ENCODE results near the gene PAGE2B. TPM values are rescaled to one million over a fixed set of nuclear protein-coding genes. Genes with fewer than 3 reads are reported as not detected.

PAGE2B gene
- total RNA-seq, 3 donors from 2014 or later (not counting 1 experiment from before 2014, with no cell fraction given) = 1.0 to 1.2 TPM; not detected in 1

DNA sequence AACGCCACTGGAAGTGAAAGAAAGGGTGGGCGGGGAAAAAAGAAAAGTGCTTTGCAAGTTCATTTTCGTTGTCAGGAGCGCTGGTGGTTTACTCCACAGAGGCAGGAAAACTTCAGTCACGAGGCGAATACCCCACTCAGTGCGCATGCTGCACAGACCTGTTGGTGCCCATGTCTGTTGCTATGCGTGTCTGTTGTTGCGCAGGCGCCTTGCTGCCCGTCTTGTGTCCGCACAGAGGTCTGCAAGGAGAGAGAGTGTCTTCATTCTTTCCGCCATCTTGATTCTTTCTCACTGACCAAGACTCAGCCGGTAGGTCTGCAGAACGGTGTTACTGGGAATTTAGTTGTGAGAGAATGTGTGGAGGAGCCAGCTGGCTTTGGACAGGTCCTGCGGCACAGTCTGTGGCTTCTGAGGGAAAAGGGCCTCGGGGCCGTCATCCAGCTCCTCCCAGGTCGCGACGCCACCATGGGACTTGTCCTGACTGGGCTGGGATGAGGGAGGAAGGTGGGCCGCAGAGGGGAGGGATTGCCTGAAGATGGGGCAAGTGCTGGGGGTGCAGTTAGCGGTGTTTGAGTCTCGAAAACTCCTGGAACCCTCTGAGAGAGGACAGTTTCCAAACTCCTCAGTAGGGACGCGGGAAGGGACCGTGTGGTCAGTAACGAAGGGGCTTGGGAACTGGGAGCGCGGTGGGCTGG, 14.1 kb downstream of the PAGE2B start, which contains the start of gene PAGE2:
PAGE2 (plus strand) TSS at position 224 of the 695 bp plus-strand sequence. CDS start 1,003 bp downstream, outside the sequence.
- Mint-ChIP-seq H3K9me3 (no peaks in the 10 kb centered on the region), H3K27ac (no peak within 1 kb of the TSS)

DNA sequence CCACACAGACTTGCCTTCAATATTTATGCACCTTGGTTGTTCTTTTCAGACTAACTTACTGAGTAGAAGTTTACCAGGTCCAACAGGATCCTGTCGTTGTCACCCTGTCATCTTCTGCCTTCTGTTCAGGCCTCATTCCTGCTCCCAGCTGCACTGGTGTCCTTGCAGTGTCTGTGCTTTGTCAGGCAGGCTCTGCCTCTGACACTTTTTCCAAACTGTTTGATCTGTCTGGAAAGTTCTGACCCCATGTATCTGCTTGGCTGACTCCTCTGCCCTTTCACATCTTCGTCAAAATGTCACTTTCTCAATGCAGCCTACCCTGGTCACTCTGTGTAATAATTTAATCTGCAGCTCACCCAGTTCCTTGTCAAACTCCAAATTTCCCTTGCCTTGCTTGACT, 23.9 kb downstream of the PAGE2B start:
- intact Hi-C loops (cut with micrococcal nuclease) = no loop called here
- H3K4me1 Mint-ChIP-seq = no peaks in the 10 kb centered on the region
- Histone ChIP-seq H3K27ac (ENCODE audit: low read length) (no peak overlapping the region), H3K36me3 (ENCODE audit: control insufficient read depth, insufficient read depth, low read length) (no peaks in the 10 kb centered on the region), H3K9me3 (ENCODE audit: control insufficient read depth, insufficient read depth, low read length) (no peaks in the 10 kb centered on the region), H3K4me1 (ENCODE audit: control insufficient read depth, insufficient read depth, low read length) (no peaks in the 10 kb centered on the region), H3K4me3 (ENCODE audit: low read length) (no peak overlapping the region), H3K27me3 (ENCODE audit: control insufficient read depth, insufficient read depth, low read length) (no peaks in the 10 kb centered on the region)
- peaks cover 2 to 28% of the 10 kb centered on the region in 2 donors for H3K27me3 Mint-ChIP-seq (ENCODE audit: low read depth in 2 of 2)
- H3K27ac Mint-ChIP-seq = no peak overlapping the region
- no peaks in the 10 kb centered on the region for H3K9me3 Mint-ChIP-seq
- ATAC-seq = no peak
- 81% methylated on average over 2 of the region's 2 CpGs for WGBS (ENCODE audit: insufficient coverage)
- H3K4me3 Mint-ChIP-seq = no peak overlapping the region
- no peaks in the 10 kb centered on the region for H3K36me3 Mint-ChIP-seq
- TF ChIP-seq, protein P1, sequence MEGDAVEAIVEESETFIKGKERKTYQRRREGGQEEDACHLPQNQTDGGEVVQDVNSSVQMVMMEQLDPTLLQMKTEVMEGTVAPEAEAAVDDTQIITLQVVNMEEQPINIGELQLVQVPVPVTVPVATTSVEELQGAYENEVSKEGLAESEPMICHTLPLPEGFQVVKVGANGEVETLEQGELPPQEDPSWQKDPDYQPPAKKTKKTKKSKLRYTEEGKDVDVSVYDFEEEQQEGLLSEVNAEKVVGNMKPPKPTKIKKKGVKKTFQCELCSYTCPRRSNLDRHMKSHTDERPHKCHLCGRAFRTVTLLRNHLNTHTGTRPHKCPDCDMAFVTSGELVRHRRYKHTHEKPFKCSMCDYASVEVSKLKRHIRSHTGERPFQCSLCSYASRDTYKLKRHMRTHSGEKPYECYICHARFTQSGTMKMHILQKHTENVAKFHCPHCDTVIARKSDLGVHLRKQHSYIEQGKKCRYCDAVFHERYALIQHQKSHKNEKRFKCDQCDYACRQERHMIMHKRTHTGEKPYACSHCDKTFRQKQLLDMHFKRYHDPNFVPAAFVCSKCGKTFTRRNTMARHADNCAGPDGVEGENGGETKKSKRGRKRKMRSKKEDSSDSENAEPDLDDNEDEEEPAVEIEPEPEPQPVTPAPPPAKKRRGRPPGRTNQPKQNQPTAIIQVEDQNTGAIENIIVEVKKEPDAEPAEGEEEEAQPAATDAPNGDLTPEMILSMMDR (IDR thresholded peaks at IDR 0.05) = no peak
- DNase-seq = no peak

More for the DNA sequence above, 14.1 kb downstream of the PAGE2B start, which contains the start of gene PAGE2:
- no peak within 1 kb of the TSS for H3K4me3 Mint-ChIP-seq
- intact Hi-C loops (cut with micrococcal nuclease) = no loop called here
- H3K27me3 ChIP-seq (ENCODE audit: control insufficient read depth, insufficient read depth, low read length) = no peaks in the 10 kb centered on the region
- no peaks in the 10 kb centered on the region for H3K4me1 ChIP-seq (ENCODE audit: control insufficient read depth, insufficient read depth, low read length)
- H3K4me1 Mint-ChIP-seq = no peaks in the 10 kb centered on the region
- 94% methylated on average over 30 of the region's 30 CpGs for WGBS (ENCODE audit: insufficient coverage)
- no peak for DNase-seq
- H3K27me3 Mint-ChIP-seq (ENCODE audit: low read depth in 2 of 2) = peaks cover 2 to 46% of the 10 kb centered on the region in 2 donors
- no peaks in the 10 kb centered on the region for H3K36me3 Mint-ChIP-seq
- no peak for ATAC-seq
- H3K27ac ChIP-seq (ENCODE audit: low read length) = no peak within 1 kb of the TSS
- TF ChIP-seq, protein P1 (IDR thresholded peaks at IDR 0.05) = no peak
- H3K9me3 ChIP-seq (ENCODE audit: control insufficient read depth, insufficient read depth, low read length) = no peaks in the 10 kb centered on the region
- no peak within 1 kb of the TSS for H3K4me3 ChIP-seq (ENCODE audit: low read length)
- no peaks in the 10 kb centered on the region for H3K36me3 ChIP-seq (ENCODE audit: control insufficient read depth, insufficient read depth, low read length)

DNA sequence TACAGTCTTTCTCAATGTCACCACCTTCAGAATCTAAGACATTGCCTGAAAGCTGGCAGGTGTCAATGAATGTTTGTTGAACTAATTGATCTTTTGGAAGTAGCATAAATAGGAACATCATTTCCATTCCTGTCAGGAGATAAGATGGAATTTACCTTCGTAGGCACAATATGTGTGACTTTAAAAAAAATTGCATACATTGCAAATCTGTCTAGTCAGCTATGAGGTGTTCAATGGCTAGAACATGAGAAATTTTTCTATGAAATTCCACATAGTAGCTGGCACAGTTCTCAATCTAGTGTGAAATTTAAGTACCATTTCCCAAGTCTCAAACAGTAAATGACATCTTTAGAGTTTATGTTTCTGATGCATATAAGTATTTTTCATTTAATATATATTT, 24.3 kb downstream of the PAGE2B start:
- Histone ChIP-seq H3K36me3 (ENCODE audit: control insufficient read depth, insufficient read depth, low read length) (no peaks in the 10 kb centered on the region), H3K27me3 (ENCODE audit: control insufficient read depth, insufficient read depth, low read length) (no peaks in the 10 kb centered on the region), H3K4me1 (ENCODE audit: control insufficient read depth, insufficient read depth, low read length) (no peaks in the 10 kb centered on the region), H3K27ac (ENCODE audit: low read length) (no peak overlapping the region), H3K4me3 (ENCODE audit: low read length) (no peak overlapping the region), H3K9me3 (ENCODE audit: control insufficient read depth, insufficient read depth, low read length) (no peaks in the 10 kb centered on the region)
- Mint-ChIP-seq H3K9me3 (no peaks in the 10 kb centered on the region), H3K27ac (no peak overlapping the region), H3K27me3 (ENCODE audit: low read depth in 2 of 2) (peaks cover 0 to 28% of the 10 kb centered on the region in 2 donors), H3K36me3 (no peaks in the 10 kb centered on the region), H3K4me3 (no peak overlapping the region), H3K4me1 (no peaks in the 10 kb centered on the region)
- ATAC-seq = no peak
- WGBS (ENCODE audit: insufficient coverage) = no CpG with 5 or more reads among the region's 1 CpG
- TF ChIP-seq, protein P1 (IDR thresholded peaks at IDR 0.05) = no peak
- intact Hi-C loops (cut with micrococcal nuclease) = no loop called here
- DNase-seq = no peak

All from natural killer cell (primary cell).